ENCODE results near the gene TCHHL1.

TCHHL1 gene

DNA sequence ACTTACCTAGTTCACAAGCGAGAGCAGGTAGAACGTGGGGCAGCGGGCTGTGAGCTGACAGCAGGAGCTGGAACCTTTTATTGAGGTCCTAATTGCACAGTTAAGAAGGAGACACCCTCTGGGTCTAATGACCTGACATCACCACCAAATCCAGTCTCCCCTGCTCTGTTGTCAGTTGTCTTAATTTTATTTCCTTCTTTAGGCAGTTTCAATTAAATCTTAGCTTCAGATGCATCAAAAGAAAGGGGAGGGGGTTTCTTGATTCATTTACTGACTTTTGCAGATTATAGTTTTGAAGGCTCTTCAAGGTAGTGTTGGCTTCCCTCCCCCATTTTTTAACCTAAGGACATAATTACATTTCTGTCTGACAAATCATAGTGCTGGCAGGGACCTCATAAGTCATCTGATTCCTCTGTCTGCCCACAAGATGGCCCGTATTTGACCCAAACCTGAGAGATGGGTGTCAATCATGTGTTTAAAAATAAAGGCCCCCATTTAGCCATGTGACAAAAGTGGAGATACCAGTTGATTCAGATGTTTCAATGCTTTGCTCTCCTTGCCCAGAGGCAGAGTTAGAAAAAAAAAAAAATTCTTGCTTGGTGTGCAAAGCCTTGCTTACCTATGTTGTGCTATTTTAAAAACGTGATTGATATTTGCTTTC lies at the start of gene TCHHL1:
Gene TCHHL1, minus strand, starts transcription at position 51 of the 661 bp plus-strand sequence. CDS start 921 bp downstream, outside the sequence.
- no peak within 1 kb of the TSS for H3K4me3 ChIP-seq (ENCODE audit: low read depth, low read length)
- DNase-seq (ENCODE audit: low read depth): no peak
- no peak for TF ChIP-seq CTCF (IDR thresholded peaks at IDR 0.05; ENCODE audit: control insufficient read depth, extremely low read depth, insufficient read depth)

DNA sequence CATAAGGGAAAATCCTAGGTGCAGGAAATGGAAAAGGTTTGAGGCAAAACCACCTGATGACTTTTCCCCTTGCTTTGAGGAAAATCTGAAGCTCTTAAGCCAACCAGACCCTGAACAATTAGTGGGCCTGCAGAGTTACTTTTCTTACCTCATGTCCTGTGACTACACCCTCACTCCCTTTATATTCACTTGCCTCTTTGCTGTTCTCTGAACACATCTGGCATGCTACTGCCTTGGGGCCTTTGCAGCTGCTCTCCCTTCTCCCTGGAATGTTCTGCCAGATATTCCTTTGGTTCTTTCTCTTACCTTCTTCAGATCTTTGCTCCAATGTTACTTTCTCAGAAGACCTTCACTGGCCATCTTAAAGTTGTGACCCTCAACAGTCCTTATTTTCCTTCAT lies 48.4 kb upstream of the TCHHL1 start:
- H3K4me3 ChIP-seq (ENCODE audit: low read depth, low read length): no peak overlapping the region
- no peak for DNase-seq (ENCODE audit: low read depth)
- TF ChIP-seq CTCF (IDR thresholded peaks at IDR 0.05; ENCODE audit: control insufficient read depth, extremely low read depth, insufficient read depth): no peak

- DNase-seq (ENCODE audit: low read depth): no peak
- no peak overlapping the region for H3K4me3 ChIP-seq (ENCODE audit: low read depth, low read length)
- no peak for TF ChIP-seq CTCF (IDR thresholded peaks at IDR 0.05; ENCODE audit: control insufficient read depth, extremely low read depth, insufficient read depth)
Observed at GRCh38 chr1:152130186-152130585, 41.3 kb upstream of the TCHHL1 start.

GRCh38 chr1:152127673-152128072 lies 38.8 kb upstream of the TCHHL1 start:
- H3K4me3 ChIP-seq (ENCODE audit: low read depth, low read length): no peak overlapping the region
- no peak for DNase-seq (ENCODE audit: low read depth)
- TF ChIP-seq CTCF (IDR thresholded peaks at IDR 0.05; ENCODE audit: control insufficient read depth, extremely low read depth, insufficient read depth): no peak

DNA sequence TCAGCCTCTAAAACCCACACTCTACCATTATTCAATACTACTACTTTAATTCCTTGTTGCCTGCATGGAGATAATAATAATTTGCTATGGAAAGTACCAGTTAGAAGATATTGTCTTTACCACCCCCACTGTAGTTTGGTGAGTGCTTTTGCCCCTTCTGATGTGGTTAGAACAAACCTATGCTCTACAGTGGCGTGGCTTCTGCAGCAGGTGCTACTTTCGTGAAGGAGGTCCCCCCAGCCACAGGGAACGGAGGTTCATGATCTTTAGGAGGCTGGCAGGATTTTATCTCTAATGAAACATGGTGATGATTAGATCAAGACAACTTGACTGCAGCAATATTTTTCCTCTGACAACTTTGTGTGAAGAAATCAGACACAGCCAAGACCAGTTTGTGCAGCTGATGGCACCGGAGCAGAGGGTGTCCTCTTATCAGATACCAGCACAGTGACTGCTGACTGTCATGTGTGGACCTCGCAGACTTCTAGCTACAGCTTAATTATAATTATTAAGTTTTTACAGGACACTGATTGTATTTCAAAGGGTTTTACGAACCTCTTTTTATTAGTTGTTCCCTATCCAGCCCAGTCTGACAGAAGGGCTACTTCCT lies 37.1 kb upstream of the TCHHL1 start:
- TF ChIP-seq CTCF (IDR thresholded peaks at IDR 0.05; ENCODE audit: control insufficient read depth, extremely low read depth, insufficient read depth): no peak
- H3K4me3 ChIP-seq (ENCODE audit: low read depth, low read length): no peak overlapping the region
- DNase-seq (ENCODE audit: low read depth): no peak

DNA sequence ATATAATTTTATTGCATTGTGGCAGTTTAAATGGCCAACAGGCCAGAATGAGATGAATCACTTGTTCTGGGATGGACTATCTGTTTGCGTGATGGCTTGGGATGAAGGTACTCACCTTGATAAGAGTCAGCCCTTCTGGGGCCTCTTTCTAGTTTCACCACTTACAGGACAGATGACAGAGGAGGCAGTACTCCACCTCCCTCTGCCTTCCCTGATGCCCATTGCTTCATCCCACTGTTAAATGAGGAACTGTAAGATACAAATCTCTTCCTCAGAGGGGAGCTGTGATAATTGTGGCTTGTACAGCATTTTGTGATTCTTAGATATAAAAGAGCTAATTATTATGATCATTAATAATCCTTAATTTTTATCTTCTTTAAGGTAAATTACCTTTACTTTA lies 30.1 kb upstream of the TCHHL1 start:
- TF ChIP-seq CTCF (IDR thresholded peaks at IDR 0.05; ENCODE audit: control insufficient read depth, extremely low read depth, insufficient read depth): no peak
- no peak for DNase-seq (ENCODE audit: low read depth)
- H3K4me3 ChIP-seq (ENCODE audit: low read depth, low read length): no peak overlapping the region

GRCh38 chr1:152115344-152115743 lies 26.5 kb upstream of the TCHHL1 start, which contains the start of gene TCHH:
TCHH (minus strand) TSS chr1:152115444; CDS start chr1:152114080, 1,364 bp downstream.
- no peak for DNase-seq (ENCODE audit: low read depth)
- H3K4me3 ChIP-seq (ENCODE audit: low read depth, low read length): no peak within 1 kb of the TSS
- no peak for TF ChIP-seq CTCF (IDR thresholded peaks at IDR 0.05; ENCODE audit: control insufficient read depth, extremely low read depth, insufficient read depth)

Data from LNCaP clone FGC (cell line).